SKM-1 (cell line): ENCODE data around the gene DOCK2.

Source experiments
- DNase-seq: peaks from one replicate; lab custom pipeline; 2025; ENCODE audit not compliant: unreplicated experiment; lab: John Stamatoyannopoulos, UW

DOCK2 gene

DNA sequence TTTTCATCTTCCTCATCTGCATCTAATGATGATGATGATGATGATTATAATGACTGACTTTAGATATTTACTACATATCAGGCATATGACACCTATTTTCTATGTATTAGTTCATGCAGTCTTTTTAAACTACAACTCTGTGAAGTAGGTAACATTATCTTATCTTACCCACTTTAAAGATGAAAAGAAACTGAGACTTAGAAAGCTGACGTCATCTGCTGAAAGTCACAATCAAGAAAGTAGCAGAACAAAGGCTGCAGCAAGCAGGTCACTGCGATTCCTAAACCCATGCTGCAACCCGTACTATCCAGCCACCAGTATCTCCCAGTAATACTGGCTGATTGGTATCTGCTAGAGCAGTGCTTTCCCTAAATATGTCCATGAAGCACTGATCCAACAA lies 383.3 kb downstream of the DOCK2 start:
- no peak for DNase-seq

DNA sequence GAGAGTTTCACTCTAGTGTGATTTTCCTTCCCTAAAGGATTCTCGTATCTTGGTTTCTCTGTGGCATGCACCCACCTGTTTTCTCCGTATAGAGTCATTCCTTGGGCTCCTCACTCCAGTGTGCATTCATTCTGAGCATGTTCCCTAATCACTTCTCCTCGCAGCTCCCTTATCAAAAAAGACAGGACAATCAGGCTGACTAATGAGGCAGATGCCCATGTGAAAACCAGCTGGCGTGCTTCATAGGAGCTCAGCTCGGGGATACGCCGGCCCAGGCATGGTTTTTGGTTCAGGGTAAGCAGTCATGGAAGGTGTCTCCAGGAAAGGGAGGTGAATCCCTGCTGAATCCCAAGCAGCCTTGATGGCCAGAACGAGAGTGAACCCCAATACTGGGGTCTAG lies 384.4 kb downstream of the DOCK2 start:
- no peak for DNase-seq

DNA sequence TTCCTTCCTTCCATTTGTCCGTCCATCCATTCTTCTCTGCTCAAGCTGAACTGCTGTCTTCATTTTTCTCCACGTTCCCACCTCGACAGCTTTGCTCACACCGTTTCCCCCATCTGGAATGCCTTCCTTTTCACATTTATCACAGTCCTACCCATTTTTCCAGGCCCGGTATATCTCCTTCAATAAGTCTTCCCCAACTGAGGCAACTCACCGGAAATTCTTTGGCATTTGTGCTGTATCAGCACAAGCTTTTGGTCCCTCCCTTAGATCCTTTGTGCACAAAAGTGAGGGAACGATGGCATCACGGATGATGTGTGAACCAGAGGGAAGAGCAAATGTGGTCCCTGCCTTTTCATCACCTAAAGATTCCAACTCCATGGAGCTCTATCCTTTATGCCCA lies 388.8 kb downstream of the DOCK2 start:
- DNase-seq: no peak

DNA sequence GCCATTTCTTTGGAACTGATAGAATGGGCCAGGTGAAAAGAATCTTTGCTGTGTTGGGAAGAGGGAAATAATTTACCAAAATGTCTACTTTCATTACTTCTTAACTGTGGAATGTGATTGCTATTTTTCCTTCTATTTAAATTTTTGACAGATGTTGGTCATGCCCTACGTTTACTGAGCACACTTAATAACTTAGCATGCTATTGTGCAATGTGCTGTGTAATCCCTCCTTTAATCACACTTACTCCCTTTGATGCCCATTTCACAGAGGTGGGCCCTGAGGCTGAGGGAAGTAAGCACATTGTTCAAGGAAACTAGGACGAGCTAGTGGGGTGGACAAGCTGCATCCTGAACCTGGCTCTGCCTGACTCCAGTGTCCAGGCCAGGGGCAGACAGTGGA lies 391.0 kb downstream of the DOCK2 start:
- no peak for DNase-seq

DNA sequence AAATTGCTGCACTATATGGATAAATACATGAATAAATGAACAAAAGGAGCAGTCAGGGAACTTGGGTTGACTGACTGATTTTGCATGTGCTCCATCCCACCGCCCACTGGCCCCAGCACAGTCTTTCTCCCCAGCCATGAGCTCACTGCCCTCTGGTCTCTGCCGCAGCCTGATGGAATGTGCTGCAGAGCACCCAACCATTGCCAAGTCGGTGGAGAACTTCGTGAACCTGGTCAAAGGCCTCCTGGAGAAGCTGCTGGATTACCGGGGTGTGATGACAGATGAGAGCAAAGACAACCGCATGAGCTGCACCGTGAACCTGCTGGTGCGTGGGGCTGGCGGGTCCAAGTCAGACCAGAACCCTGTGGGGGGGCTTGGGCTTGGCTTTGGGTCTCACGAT lies 397.2 kb downstream of the DOCK2 start:
- DNase-seq: no peak

DNA sequence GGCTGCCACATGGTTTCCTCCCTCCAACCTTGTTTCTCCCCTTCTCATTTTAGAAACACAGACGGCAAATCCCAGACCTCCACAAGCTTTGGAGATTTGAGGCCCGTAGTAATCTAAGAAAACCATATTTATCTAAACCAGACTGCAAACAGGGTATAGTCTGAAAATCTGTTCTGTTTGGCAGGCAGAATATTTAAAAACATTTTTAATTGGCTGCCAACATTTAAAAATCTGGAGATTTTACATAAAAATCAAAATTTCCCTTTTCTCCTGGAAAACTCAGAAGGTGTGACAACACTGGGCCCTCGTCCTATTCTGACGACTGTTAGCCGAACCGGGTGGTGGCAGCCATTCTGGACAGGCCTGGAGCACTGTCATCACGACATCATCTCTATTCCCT lies 401.2 kb downstream of the DOCK2 start:
- no peak for DNase-seq

DNA sequence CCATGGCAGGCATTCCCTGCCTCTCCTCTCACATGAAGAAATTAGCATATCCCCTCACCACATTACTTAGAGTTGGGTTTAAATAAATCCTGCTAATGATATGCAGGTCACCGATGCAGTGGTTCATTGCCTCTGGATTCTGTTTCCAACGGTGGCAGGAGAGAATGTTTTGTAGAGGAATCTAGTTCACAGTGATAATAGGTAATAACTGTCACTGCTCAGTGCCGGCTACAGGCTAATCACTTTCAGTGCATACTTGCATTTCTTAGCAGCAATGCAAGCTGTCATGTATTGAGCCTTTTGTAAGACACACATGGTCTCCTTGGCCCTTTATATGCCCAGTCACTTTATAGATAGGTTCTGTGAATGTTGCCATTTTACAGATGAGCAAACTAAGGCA lies 402.8 kb downstream of the DOCK2 start:
- DNase-seq: no peak

DNA sequence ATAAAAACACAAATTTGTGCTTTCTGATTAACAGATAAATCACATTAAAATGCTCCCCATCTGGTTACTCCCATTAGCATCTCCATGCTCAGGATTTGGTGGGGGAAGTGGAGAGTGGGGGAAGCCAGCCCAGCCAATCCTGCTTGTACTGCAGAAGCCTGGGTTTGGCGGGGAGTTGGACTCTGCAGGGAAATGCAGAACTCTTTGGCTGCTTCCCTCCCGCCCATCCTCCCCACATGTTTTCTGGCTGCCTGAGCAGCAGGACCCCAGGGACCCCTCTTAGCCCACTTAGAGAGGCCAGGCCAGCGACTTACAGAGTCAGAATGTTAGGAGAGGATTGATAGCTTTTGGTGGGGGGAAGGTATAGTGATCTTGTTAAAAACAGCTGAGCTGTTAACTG lies 409.2 kb downstream of the DOCK2 start:
- DNase-seq: no peak

DNA sequence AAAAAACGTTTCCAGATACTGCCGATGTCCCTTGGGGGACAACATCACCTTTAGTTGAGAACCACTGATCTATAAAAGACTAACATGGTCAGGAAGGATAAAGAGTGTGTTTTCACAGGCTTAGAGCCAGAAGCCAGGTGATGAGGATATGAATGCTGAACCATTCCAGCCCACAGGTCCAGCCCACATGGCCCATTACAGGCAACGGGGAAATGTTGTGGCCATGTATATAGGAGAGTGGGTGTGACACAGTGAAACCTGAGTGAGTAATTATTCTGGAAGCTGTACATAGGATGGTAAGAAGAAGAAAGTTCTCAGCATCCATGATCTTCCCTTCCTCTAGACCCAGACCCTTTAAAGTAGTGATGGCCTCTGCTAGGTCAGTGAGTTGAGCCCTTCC lies 412.6 kb downstream of the DOCK2 start:
- DNase-seq: no peak

DNA sequence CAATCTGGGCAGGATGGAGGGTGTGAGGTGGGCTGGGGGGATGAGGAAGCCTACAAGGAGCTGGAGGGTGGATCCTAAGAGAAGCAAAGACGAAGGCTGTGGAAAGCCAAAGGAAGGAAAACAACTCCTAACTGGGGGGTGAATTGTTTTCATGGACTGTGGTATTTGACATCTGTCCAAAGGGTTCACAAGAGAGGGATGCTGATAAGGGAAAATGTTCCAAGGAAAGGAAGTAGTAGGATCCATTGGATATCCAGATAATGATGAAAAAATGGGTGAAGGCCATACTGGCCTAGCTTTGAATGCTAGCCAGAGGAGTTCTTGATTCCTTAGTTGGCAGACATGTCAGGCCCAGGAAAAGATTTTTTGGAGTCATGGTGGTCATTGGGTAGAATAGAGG lies 416.8 kb downstream of the DOCK2 start:
- no peak for DNase-seq

DNA sequence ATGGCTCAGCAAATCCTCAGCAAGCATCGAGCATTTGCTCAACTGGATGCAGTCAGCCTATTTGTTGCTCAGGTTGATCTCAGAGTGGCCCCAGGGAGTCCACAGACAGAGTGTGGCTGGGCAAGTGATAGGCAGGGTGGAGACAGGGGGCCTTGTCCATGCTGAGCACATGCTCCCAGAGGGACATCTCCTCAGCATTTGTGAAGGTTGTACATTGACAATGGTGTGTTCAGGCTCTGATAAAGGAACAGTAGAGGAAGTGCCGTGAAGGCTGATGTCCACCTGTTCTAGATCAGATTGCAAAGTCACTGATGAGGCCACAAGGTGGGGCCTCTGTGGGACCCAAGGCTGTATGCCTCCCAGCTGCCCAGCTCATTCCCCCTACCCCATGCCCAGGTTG lies 418.5 kb downstream of the DOCK2 start:
- no peak for DNase-seq

DNA sequence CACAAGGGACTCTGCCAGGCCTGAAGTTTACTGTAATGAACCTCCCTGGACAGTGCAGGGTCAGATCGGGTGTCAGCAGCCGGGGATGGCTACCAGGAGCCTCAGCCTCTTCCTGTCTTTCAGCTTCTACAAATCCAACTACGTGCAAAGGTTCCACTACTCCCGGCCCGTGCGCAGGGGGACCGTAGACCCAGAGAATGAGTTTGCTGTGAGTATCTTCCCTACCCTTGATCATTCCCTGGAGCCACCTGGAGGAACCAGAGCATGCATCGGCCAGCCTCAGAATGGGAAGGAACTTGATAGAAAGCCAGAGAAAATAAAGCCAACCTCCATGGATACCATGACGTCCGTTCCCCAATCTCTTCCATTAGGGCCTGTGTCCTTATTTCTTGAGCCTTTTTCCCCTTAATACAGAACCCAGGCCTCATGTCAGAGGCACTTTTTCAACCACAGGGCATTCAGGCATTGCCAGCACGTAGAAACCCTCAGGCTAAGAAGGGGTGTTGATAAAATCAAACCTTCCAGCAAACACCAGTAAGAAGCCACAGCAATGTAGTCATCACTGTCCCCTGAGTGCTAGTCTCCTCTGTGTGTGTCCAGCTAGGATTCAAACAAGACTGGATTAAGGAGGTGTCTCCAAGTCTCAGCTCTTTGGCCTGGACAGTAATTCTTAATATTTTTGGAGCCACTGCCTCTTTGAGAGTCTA lies 419.6 kb downstream of the DOCK2 start:
- no peak for DNase-seq

DNA sequence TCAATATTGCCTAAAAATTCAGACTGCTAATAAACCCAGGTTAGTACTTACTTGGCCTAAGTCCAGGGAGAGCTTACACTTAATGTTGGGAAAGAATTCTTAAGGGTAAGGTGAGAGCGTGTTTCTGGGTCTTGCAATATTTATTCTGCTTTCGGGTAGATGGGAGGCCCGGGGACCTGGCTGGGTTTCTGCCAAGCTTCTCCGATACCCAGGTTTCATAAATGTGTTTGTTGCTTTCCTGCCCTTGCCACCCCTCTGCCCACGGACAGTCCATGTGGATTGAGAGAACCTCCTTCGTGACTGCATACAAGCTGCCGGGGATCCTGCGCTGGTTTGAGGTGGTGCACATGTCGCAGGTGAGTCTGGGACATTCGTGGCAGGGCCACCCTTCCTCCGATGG lies 420.2 kb downstream of the DOCK2 start:
- no peak for DNase-seq

DNA sequence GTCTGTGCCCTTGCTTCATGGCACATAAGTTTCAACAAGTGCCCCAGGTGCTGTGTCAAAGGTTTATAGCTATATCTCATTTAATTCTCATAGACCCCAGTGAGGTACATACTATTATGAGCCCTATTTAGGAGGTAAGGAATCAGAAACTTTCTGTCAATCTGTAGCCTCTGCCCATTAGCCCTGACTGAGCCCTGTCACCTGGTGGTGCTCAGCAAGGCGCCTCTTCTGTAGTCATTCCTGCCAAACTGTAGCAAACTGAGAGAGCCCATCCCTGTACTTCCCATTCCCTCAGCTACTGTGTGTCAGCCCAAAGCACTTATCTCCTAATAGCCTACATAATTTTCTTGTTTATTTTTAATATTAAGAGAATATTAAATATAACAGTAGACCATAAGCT lies 422.1 kb downstream of the DOCK2 start:
- DNase-seq: no peak

DNA sequence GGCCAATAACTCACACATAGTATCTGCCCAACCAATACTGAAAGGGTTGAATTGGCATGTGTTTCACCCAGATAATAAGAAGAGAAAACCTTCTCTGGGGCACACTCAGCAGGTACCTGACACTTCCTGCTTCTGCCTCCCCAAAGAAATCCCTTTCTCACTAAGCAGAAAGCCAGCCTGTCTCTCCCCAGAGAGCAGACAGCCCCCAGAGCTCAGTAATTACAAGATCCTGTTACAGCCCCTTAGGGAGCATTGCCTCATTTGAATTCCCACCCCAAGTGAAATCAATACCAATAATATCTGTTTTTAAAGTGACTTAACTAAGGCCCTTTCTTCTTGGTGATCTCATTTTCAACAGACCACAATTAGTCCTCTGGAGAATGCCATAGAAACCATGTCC lies 430.1 kb downstream of the DOCK2 start:
- no peak for DNase-seq

DNA sequence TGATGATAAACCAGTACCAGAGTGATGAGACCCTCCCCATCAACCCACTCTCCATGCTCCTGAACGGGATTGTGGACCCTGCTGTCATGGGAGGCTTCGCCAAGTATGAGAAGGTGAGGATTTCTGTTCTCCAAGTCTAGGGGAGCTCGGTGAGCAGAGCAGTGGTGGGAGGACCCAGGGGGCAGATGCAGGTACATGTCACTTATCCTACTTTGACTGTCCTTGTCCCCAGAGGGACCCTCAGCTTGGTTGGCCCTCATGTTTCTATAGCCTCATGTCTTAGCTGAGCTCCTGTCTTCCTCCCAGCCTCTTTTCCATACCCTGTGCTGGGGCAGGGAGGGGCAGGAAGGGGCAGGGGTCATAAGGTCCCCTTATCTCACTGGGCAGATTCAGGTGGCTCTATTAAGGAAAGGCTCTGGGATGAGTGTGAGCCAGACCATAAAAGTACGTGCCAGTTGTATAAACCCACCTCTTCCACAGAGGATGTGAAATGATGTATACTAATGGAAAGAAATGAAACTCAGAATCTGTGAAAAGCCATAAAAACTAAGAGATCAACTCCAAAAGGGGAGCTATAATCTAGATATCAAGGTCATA lies 430.6 kb downstream of the DOCK2 start:
- no peak for DNase-seq

DNA sequence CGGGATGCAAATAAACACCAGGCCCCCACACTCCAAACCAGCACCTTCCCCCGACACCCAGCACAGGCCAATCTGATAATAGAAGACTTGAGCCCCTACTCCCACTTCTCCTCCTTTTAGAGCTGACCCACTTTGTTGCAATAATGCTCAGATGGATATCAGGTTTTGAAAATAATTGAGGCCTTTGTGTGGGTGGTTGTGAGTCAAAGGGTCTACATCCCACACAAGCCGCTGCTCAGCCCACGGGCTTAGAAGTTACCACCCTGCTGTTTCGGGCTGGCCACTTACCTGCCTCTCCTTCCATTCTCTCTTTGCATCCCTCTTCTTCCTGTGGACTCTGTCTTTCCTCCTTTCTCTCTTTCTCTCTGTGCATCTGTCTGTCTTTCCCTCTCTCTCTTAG lies 432.4 kb downstream of the DOCK2 start:
- DNase-seq: no peak

DNA sequence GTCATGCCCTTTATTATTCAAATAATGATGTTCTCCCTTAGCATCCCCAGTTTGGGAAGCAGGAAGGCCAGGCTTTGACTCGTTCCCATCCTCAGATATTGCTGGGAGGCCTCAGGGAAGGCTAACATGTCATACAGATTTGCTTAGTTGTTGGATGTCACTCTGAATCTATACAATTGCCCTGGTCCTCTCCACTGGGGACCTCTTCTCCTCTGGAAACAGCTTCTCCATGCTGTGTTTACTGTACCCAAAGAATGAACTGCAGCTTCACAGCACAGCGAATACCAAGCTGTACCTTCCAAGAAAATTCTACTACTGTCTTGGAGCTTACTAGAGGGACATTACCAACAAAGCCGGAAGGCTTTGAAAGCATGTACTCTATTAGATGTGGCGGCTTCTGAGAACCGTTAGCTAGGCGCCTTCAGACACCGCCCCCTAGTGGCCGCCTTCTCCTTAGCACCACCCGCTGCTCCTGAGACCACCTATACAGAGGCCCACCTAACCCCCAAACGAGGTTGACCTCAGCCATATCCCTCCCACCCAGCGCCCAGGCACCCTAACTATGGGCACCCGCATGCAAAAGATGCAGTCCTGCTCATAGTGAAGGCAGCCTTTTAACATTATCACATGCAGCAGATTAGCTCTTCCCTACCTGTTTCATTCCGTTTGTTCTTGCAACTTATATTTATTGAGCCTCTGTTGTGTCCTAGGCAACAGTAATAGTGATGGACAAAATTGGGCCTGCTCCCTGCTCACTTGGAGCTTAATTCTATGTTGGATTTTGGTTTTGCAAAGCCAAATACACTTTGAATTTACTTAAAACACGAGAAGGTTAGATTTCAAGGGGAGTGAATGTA lies 433.7 kb downstream of the DOCK2 start:
- no peak for DNase-seq

DNA sequence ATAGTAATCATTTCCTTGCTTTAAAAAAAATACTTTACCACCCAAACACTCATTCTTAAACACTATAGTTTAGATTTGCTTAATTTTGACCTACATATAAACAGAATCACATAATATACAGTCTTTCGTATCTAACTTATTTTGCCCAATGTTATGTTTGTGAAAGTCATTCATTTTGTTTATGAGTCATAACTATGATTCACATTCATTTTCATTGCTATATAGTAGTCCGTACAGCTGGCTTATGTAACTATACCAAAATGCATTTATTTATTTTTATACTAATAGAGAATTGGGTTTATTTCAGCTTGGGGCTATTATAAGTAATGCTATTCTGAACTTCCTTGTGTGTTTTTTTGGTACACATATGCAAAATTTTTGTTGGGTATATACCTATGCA lies 434.7 kb downstream of the DOCK2 start:
- no peak for DNase-seq

DNA sequence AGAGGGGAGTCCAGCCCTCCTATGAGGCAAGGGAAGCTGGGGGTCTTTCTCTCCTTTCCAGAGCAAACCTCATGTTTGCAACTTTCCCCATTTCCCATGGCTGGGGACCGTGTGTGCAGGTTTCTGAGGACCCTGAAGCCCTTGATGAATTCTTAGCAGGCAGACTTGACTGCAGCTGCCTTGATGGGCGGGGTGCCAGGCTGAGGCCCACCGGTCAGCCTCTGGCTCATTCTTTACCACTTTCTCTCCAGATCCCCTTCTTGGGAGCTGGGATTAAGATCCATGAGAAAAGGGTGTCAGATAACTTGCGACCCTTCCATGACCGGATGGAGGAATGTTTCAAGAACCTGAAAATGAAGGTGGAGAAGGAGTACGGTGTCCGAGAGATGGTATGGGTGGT lies 438.6 kb downstream of the DOCK2 start:
- DNase-seq: no peak

DNA sequence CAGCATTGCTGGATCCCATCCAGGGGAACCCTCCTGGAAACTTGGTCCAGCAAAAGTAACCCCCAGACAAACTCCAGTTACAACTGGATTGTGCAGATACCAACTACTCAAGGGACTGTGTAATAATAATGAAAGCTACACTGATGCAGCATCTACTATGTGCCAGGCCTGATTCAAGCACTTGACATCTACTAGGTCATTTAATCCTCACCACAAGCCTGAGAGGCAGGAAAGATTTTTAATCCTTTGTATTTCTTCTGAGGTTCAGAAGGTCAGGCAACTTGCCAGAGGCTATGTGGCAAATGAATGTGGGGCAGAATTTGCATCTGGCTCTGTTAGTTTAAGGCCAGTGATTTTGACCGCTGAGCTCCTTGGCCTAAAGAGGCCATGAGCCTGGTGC lies 439.1 kb downstream of the DOCK2 start:
- DNase-seq: no peak

DNA sequence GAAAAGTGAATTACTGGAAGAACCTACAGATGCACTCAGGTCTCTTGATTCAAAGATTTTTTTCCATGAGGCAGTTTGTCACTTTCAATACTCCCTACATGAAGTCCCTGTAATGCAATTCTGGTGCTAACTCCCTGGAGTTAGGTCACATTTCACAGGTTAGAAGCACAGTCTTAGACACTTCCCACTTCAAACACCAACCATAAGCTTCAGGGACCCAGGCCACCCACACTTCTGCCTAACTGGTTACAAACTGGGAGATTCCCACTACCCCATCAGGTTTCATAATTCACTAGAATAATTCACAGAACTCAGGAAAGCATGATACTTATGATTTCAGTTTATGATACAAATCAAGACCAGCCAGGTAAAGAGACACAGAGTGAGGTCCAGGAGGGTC lies 439.7 kb downstream of the DOCK2 start:
- no peak for DNase-seq
